Mucosa of descending colon (tissue), 3 donors: ENCODE results near the gene CEP152. TPM values are rescaled to one million over a fixed set of nuclear protein-coding genes. Genes with fewer than 3 reads are reported as not detected.
A peak's percentile ranks its signal among the peaks of the same experiment; 100 is the strongest.
"Not testable (repeated sequence)": the region's sequence is repeated elsewhere in the genome, so short reads cannot be mapped to it uniquely, and the experiment has no call there.

Source experiments
- ATAC-seq: fragments of 200-7000 bp; cut with Tn5 transposase; one replicate; pipeline ENCODE4 v1.9.1; 2020; ENCODE audit warnings: mild to moderate bottlenecking, moderate library complexity
- DNase-seq, 3 donors: peaks; one replicate each; pipeline ENCODE4 v3.0.0-alpha.2; 2020
- H3K36me3 ChIP-seq: fragments of 200-600 bp; one replicate; pipeline ENCODE4 v1.8.0; 2021; ENCODE audit warnings: low read depth, mild to moderate bottlenecking
- H3K4me1 ChIP-seq: fragments of 200-600 bp; one replicate; pipeline ENCODE4 v1.8.0; 2021; ENCODE audit warnings: low read depth, mild to moderate bottlenecking
- H3K4me3 ChIP-seq: fragments of 200-600 bp; one replicate; pipeline ENCODE4 v1.8.0; 2021; ENCODE audit warnings: mild to moderate bottlenecking
- H3K9me3 ChIP-seq: fragments of 200-600 bp; one replicate; pipeline ENCODE4 v1.8.0; 2021; ENCODE audit warnings: mild to moderate bottlenecking
- intact Hi-C, 2 donors: fragments of 100-400 bp; cut with DNase I in 1 of 2; cut with micrococcal nuclease in 1 of 2; formaldehyde crosslinking; loops; one replicate each; pipeline versions ENCODE4 v1.11.0 to v1.11.1; 2022; cut with DNase I, micrococcal nuclease
- total RNA-seq, 3 donors: library from RNA; stranded (reverse); fragmentation: NEBNext Ultra II Directional in 2 of 3; extraction: Animal tissue kit (Norgen Biotek cat#: 25700) in 2 of 3; gene quantifications; one replicate each; pipeline versions ENCODE4 v1.2.1 to v1.2.4, GENCODE V29; 2021 to 2023
- TF ChIP-seq, protein P1 (sequence below): fragments of 200-600 bp; IDR thresholded peaks from one replicate; pipeline ENCODE4 v1.8.0; 2022; ENCODE audit warnings: antibody characterized with exemption, mild to moderate bottlenecking
- donor health status: DM: no; HTN: no; CAD: no; lungs with moderate emphysema.
- donor health status: DM: no; HTN: no; CAD: no.
- donor health status: DM: no; HTN: yes; CAD: no.

Gene CEP152
- total RNA-seq, 3 donors from 2014 or later = 7.0 to 9.4 (median 7.8) TPM

DNA sequence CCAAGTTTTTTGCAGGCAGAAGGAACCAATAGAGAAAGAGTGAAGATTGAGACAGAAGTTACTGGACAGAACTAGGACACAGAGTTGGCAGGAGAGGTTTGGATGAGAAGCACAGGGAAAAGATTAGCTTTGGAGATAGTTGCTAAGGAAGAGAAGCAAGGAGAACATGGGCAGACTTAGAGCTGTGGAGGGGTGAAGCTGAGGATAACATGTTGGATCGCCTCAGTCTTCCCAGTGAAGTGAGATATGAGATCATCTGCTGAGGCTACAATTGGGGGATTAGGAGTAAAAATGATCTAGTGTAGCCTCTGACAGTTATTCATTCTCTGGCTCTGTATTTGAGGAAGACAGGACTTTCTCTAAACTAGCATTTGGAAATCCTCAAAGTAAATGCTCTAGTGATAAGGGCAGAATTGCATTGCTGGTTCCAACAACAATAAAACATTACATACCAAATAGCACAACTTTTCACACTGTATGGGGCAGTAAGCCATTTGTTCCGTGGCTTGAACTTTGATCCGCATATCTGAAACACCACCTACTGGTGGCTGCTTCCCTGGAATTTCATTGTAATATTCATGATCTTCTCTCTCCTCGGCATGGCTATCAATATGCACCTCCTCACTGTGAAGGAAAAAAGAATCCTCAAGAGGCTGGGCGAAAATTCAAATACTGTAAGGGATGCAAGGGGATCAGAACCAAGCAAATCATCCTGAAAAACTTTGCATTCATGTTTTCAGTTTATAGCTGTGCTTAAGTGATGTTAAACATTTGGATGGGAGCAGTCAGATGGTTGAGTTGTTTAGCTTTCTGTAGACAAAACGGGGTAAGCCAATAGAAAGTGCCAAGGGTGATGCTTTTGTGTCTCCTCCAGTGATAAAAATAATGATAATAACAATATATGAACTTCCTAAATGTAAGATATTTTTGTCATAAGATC lies 44.9 kb upstream of the CEP152 start:
- no peaks in the 10 kb centered on the region for H3K4me1 ChIP-seq
- H3K9me3 ChIP-seq = no peaks in the 10 kb centered on the region
- intact Hi-C loops = no loop called here
- H3K36me3 ChIP-seq = no peaks in the 10 kb centered on the region
- ATAC-seq (peak; percentile 86), DNase-seq (peak in 1 of 3 donors; percentile 78)
- no peak overlapping the region for H3K4me3 ChIP-seq
- TF ChIP-seq, protein P1, sequence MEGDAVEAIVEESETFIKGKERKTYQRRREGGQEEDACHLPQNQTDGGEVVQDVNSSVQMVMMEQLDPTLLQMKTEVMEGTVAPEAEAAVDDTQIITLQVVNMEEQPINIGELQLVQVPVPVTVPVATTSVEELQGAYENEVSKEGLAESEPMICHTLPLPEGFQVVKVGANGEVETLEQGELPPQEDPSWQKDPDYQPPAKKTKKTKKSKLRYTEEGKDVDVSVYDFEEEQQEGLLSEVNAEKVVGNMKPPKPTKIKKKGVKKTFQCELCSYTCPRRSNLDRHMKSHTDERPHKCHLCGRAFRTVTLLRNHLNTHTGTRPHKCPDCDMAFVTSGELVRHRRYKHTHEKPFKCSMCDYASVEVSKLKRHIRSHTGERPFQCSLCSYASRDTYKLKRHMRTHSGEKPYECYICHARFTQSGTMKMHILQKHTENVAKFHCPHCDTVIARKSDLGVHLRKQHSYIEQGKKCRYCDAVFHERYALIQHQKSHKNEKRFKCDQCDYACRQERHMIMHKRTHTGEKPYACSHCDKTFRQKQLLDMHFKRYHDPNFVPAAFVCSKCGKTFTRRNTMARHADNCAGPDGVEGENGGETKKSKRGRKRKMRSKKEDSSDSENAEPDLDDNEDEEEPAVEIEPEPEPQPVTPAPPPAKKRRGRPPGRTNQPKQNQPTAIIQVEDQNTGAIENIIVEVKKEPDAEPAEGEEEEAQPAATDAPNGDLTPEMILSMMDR = peak; percentile 23

DNA sequence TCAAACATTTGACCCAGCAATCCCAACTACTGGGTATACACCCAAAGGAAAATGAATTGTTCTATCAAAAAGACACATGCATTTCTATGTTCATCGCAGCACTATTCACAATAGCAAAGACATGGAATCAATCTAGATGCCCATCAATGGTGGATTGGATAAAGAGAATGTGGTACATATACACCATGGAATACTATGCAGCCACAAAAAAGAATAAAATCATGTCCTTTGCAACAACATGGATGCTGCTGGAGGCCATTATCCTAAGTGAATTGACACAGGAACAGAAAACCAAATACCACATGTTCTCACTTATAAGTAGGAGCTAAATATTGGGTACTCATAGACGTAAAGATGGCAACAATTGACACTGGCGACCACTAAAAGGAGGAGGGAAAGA lies 43.6 kb upstream of the CEP152 start:
- intact Hi-C loops, DNase-seq, ATAC-seq, H3K4me1 ChIP-seq, H3K4me3 ChIP-seq, H3K9me3 ChIP-seq, H3K36me3 ChIP-seq: not testable (repeated sequence)

DNA sequence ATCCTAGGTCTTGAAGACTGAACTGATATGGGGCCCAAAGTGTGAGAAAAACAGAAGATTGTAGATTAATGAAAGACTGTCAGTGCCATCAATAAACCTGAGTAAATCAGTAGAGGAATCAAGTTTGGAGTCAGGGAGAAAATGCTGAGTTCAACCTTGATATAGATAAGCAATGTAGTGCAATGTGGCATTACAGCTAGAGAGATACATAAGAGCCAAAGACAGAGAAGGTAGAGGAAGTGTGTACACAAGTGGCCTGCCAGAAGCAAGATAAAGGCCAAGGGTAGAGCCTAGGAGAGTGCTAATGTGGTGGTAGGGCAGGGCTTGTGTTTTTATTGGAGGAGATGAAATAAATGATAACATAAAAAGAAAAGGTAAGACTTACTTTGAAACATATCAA lies 41.1 kb upstream of the CEP152 start:
- Histone ChIP-seq H3K4me3 (no peak overlapping the region), H3K4me1 (no peaks in the 10 kb centered on the region), H3K36me3 (no peaks in the 10 kb centered on the region), H3K9me3 (no peaks in the 10 kb centered on the region)
- TF ChIP-seq, protein P1 = no peak
- ATAC-seq (no peak), DNase-seq (no peak)
- intact Hi-C loops = no loop called here

DNA sequence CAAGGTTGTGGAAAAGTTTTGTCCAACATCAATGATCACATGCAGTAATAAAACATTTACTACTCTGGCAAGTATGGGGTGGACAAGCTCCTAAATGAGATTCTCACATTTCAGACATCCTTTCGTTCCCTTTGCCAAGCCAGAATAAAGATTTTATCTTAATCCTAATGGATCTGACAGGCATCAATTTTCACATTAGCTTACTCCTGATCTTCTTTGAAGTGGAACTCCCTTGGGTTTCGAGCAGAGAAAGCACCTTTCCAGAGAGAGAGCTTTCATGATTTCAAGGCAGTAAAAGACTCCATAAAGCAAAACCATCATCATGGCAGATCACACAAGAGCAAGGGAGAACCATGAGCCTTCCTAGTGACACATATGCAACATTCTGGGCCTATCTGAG lies 39.8 kb upstream of the CEP152 start:
- TF ChIP-seq, protein P1 = no peak
- Histone ChIP-seq H3K4me3 (no peak overlapping the region), H3K9me3 (no peaks in the 10 kb centered on the region), H3K36me3 (no peaks in the 10 kb centered on the region), H3K4me1 (no peaks in the 10 kb centered on the region)
- intact Hi-C loops = no loop called here
- DNase-seq (no peak), ATAC-seq (no peak)

DNA sequence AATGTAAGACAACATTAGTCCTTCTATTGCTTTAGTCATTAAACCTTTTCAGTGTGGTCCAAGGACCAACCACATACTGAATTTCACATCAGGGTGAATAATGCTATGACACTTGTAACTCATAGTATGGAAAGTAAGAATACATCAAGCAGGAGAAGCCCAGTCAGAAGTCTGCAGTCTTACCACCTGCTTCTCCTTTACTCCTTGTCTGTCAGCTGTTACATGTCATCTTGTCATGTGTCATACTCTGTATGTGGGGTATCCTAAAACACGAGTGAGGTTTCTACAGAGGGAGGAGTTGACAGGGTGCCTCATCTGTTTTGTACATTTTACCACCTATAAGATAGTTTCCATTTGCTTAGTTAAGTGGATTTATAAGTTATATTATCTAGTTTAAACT lies 34.3 kb upstream of the CEP152 start:
- TF ChIP-seq, protein P1 = no peak
- DNase-seq = no peak
- H3K9me3 ChIP-seq = no peaks in the 10 kb centered on the region
- intact Hi-C loops = no loop called here
- no peak for ATAC-seq
- no peaks in the 10 kb centered on the region for H3K4me1 ChIP-seq
- H3K4me3 ChIP-seq = no peak overlapping the region
- no peaks in the 10 kb centered on the region for H3K36me3 ChIP-seq

DNA sequence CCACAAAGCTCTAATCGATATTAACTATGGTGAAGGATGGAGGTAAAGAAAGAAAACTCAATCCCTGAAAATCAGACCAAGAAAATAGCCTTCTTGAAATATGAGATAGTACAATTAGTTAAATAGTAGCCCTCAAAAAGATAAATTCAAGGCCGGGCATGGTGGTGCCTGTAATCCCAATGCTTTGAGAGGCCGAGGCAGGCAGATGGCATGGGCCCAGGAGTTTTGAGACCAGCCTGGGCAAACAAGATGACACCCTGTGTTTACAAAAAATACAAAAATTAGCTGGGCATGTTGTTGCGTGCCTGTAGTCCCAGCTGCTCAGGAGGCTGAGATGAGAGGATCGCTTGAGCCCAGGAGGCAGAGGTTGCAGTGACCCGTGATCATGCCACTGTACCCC lies 31.6 kb upstream of the CEP152 start:
- no peaks in the 10 kb centered on the region for H3K36me3 ChIP-seq
- DNase-seq (no peak), ATAC-seq (no peak)
- H3K4me3 ChIP-seq = no peak overlapping the region
- TF ChIP-seq, protein P1 = no peak
- no peaks in the 10 kb centered on the region for H3K4me1 ChIP-seq
- intact Hi-C loops = no loop called here
- no peaks in the 10 kb centered on the region for H3K9me3 ChIP-seq
